Measurements from ENCODE around the gene TSFM.

TSFM gene

GRCh38 chr12:57782608-57783465 lies at the start of gene TSFM:
TSS of gene TSFM (plus strand) at chr12:57782787. CDS start at chr12:57782802, 15 bp downstream.
- DNase-seq (ENCODE audit: low read depth in 2 of 2) = peak; percentile 90 to 92

GRCh38 chr12:57733928-57734327 lies 48.7 kb upstream of the TSFM start:
- no peak for DNase-seq (ENCODE audit: low read depth in 2 of 2)

GRCh38 chr12:57734591-57734990 lies 48.0 kb upstream of the TSFM start:
- no peak for DNase-seq (ENCODE audit: low read depth in 2 of 2)

- no peak for DNase-seq (ENCODE audit: low read depth in 2 of 2)
These were observed 47.3 kb upstream of the TSFM start for GRCh38 chr12:57735198-57735855.

GRCh38 chr12:57735952-57736740 lies 46.4 kb upstream of the TSFM start:
- DNase-seq (ENCODE audit: low read depth in 2 of 2) = no peak

GRCh38 chr12:57736741-57737466 lies 45.7 kb upstream of the TSFM start:
- DNase-seq (ENCODE audit: low read depth in 2 of 2) = no peak

GRCh38 chr12:57737467-57738460 lies 44.8 kb upstream of the TSFM start:
- DNase-seq (ENCODE audit: low read depth in 2 of 2) = no peak

- no peak for DNase-seq (ENCODE audit: low read depth in 2 of 2)
These were observed 43.8 kb upstream of the TSFM start, which contains the start of gene AGAP2 for GRCh38 chr12:57738661-57739237. TSS of gene AGAP2 (minus strand) at chr12:57738742. CDS start at chr12:57738246, 496 bp downstream.

- DNase-seq (ENCODE audit: low read depth in 2 of 2) = no peak
These were observed 43.2 kb upstream of the TSFM start for GRCh38 chr12:57739387-57739786.

- DNase-seq (ENCODE audit: low read depth in 2 of 2) = no peak
These were observed 42.6 kb upstream of the TSFM start for GRCh38 chr12:57739914-57740538.

- peak; percentile 60 to 63 for DNase-seq (ENCODE audit: low read depth in 2 of 2)
These were observed 41.8 kb upstream of the TSFM start for GRCh38 chr12:57740656-57741412.

- no peak for DNase-seq (ENCODE audit: low read depth in 2 of 2)
These were observed 41.2 kb upstream of the TSFM start for GRCh38 chr12:57741413-57741789.

- peak; percentile 55 to 72 for DNase-seq (ENCODE audit: low read depth in 2 of 2)
These were observed 40.5 kb upstream of the TSFM start for GRCh38 chr12:57741844-57742738.

GRCh38 chr12:57743769-57744168 lies 38.8 kb upstream of the TSFM start:
- DNase-seq (ENCODE audit: low read depth in 2 of 2) = no peak

- DNase-seq (ENCODE audit: low read depth in 2 of 2) = peak in 1 of 2 donors; percentile 45
These were observed 38.3 kb upstream of the TSFM start for GRCh38 chr12:57744194-57744776.

- DNase-seq (ENCODE audit: low read depth in 2 of 2) = peak; percentile 81 to 92
These were observed 37.7 kb upstream of the TSFM start, which contains the start of gene TSPAN31 for GRCh38 chr12:57744777-57745484. TSS of gene TSPAN31 (plus strand) at chr12:57745039. CDS start at chr12:57745155, 116 bp downstream.
